HG02610 (cell line): Measurements from ENCODE around the gene HYAL1.
"Not testable (repeated sequence)": the region's sequence is repeated elsewhere in the genome, so short reads cannot be mapped to it uniquely, and the experiment has no call there.

Experiments
- ATAC-seq: cut with Tn5 transposase; IDR thresholded peaks from one replicate; pipeline ENCODE4 v1.9.1; 2021; ENCODE audit warnings: mild to moderate bottlenecking, moderate library complexity; ENCODE audit not compliant: unreplicated experiment

The HYAL1 gene

GRCh38 chr3:50263478-50264382 lies 39.6 kb downstream of the HYAL1 start:
- no peak for ATAC-seq

GRCh38 chr3:50262778-50263177 lies 40.6 kb downstream of the HYAL1 start:
- no peak for ATAC-seq

GRCh38 chr3:50262200-50262599 lies 41.2 kb downstream of the HYAL1 start:
- ATAC-seq: not testable (repeated sequence)

- no peak for ATAC-seq
Observed at GRCh38 chr3:50261505-50261904, 41.9 kb downstream of the HYAL1 start.

- ATAC-seq: no peak
Observed at GRCh38 chr3:50260942-50261441, 42.4 kb downstream of the HYAL1 start.

- peak; percentile 82 for ATAC-seq
Observed at GRCh38 chr3:50260027-50260941, 43.1 kb downstream of the HYAL1 start.

- ATAC-seq: peak; percentile 19
Observed at GRCh38 chr3:50259432-50260026, 43.8 kb downstream of the HYAL1 start.

- no peak for ATAC-seq
Observed at GRCh38 chr3:50258979-50259378, 44.4 kb downstream of the HYAL1 start.

- ATAC-seq: no peak
Observed at GRCh38 chr3:50258029-50258680, 45.2 kb downstream of the HYAL1 start.

GRCh38 chr3:50256978-50257890 lies 46.1 kb downstream of the HYAL1 start:
- ATAC-seq: no peak

- ATAC-seq: no peak
Observed at GRCh38 chr3:50255251-50255615, 48.1 kb downstream of the HYAL1 start.

- ATAC-seq: no peak
Observed at GRCh38 chr3:50254577-50255250, 48.7 kb downstream of the HYAL1 start.

GRCh38 chr3:50251220-50251619 lies 52.2 kb downstream of the HYAL1 start:
- ATAC-seq: no peak

- no peak for ATAC-seq
Observed at GRCh38 chr3:50250514-50250913, 52.9 kb downstream of the HYAL1 start.
